Measurements from ENCODE around the gene CANT1.
A peak's percentile ranks its signal among the peaks of the same experiment; 100 is the strongest.

Gene CANT1

DNA sequence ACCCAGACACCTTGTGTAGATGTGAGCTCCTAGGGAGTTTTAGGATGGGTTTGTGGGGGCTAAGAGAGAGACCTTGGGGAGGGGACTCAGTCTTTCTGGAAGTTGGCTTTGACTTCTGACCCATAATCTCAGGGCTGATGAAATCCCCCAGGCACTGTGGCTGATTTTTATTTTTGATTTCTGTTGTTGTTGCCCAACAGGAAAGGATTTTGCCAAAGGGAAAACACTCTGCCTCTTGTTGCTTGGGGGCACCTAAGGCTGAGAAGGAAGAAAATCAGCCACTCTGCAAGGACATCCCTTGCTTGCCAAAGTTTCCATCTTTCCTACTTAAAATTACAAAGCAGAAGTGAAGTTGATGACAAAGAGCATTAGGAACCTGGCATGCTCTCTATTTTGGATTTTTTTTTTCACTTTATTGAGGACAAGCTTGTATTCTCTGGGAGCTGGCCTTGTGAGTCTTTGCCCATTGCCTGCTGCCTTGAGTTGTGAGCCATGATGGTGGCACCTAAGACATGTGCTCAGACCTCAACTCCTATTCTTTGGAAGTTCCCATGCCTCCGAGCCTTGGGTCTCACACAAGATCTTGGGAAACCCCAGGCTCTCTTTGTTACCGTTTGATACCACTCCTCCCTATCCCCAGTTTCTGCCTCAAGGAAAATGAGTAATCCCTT is 11.2 kb upstream of the CANT1 start:
- no peak overlapping the region for H3K27ac ChIP-seq
- TF ChIP-seq ZFX (IDR thresholded peaks at IDR 0.05; ENCODE audit: borderline replicate concordance), result no peak
- TF ChIP-seq, protein P1, sequence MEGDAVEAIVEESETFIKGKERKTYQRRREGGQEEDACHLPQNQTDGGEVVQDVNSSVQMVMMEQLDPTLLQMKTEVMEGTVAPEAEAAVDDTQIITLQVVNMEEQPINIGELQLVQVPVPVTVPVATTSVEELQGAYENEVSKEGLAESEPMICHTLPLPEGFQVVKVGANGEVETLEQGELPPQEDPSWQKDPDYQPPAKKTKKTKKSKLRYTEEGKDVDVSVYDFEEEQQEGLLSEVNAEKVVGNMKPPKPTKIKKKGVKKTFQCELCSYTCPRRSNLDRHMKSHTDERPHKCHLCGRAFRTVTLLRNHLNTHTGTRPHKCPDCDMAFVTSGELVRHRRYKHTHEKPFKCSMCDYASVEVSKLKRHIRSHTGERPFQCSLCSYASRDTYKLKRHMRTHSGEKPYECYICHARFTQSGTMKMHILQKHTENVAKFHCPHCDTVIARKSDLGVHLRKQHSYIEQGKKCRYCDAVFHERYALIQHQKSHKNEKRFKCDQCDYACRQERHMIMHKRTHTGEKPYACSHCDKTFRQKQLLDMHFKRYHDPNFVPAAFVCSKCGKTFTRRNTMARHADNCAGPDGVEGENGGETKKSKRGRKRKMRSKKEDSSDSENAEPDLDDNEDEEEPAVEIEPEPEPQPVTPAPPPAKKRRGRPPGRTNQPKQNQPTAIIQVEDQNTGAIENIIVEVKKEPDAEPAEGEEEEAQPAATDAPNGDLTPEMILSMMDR (IDR thresholded peaks at IDR 0.05), result no peak

DNA sequence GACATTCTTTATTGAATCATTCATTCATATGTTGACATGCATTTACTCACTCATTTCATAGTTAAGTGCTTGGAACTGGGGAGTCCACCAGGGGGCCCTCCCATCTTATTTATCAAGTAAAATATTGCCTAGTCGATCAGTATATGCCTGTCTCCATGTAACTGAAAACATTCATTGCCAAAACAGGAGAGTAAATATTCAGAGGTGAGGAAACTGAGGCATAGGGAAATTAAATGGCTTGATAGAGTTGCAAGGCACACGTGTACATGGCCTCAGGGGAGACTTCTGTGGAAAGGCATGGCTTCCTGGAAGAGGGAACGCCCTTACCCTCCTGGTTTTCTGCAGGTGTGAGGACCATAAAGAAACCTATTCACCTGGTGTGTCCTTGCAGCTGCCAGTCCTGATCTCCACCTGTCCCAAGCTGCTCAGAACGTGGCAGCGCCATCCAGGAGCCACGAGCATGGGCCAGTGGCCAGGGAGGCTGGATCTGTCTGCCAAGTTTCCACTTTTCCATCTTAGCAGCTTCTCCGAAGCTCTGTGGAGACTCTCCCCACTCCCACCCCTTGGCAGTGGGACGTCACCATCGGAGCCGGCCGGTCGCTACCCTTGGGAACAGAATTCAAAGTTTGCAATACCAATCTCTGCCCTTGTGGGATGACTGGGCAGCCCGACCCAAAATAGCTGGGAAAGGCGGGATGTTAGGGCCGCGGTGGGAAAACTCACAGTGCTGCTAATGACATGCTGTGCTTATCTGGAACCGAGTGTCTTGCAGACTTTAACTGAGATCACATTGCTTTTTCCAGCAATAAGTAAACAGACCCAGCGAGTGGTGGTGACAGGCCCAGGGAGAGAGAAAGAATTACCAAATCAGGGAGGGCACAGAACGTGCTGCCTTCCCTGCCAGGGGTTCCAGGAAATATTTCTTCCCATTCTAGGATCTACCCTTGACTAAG is 10.3 kb upstream of the CANT1 start:
- TF ChIP-seq ZFX (IDR thresholded peaks at IDR 0.05; ENCODE audit: borderline replicate concordance), result no peak
- TF ChIP-seq, protein P1 (IDR thresholded peaks at IDR 0.05), result peak; percentile 51
- H3K27ac ChIP-seq, result no peak overlapping the region

DNA sequence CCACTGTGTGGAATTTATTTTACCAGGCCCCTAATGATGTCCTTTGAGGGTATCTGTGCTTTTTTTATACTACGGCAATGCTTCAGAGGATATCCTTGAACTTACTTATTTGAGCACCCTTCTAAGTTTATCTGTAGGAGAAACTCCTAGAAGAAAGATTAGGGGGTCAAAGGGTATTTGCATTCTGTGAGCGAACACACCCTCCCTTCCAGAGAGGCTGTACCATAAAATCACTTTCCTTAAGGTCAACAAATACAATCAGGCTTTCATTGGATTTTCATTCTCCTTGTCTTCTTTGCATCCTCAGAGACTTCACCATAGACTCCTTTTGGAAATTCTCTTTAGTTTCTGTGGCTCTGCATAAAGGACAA is 9.7 kb upstream of the CANT1 start:
- TF ChIP-seq ZFX (IDR thresholded peaks at IDR 0.05; ENCODE audit: borderline replicate concordance), result no peak
- TF ChIP-seq, protein P1 (IDR thresholded peaks at IDR 0.05), result no peak

DNA sequence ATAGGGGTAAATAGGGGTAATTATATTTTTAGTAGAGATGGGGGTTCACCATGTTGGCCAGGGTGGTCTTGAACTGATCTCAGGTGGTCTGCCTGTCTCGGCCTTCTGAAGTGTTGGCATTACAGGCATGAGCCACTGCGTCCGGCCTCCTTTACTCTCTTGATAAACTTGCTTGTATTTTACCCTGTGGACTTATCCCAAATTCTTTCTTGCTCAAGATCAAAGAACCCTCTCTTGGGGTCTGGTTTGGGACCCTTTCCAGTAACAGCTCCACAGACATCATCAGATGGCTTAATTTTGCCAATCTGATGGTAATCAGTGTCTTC is 8.8 kb upstream of the CANT1 start:
- H3K27ac ChIP-seq, result no peak overlapping the region

More for the DNA sequence above, 9.7 kb upstream of the CANT1 start:
- H3K27ac ChIP-seq, result no peak overlapping the region

DNA sequence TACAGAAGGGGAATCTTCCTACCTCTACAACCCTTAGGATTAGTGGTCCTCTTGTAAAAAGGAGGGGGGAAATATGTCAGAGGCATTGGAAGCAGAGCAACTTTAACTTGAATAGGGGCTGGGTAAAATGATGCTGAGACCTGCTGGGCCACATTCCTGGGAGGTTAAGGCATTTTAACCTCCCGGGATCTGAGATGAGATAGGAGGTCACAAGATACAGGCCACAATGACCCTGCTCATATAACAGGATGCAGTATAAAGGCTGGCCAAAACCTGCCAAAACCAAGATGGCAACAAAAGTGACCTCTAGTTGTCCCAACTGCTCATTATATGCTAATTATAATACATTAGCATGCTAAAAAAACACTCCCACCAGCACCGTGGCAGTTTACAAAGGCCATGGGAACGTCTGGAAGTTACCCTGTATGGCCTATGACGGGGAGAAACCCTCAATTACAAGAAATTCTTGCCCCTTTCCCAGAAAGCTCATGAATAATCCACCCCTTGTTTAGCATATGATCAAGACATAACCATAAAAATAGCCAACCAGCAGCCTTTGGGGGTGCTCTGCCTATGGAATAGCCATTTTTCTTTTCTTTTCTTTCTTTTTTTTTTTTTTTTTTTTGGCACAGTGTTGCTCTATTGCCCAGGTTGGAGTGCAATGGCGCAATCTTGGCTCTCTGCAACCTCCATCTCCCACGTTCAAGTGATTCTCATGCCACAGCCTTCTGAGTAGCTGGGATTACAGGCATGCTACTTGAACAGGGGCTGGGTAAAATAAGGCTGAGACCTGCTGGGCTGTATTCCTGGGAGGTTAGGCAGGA is 8.2 kb upstream of the CANT1 start:
- no peak for TF ChIP-seq ZFX (IDR thresholded peaks at IDR 0.05; ENCODE audit: borderline replicate concordance)
- no peak overlapping the region for H3K27ac ChIP-seq

More for the DNA sequence above, 8.8 kb upstream of the CANT1 start:
- TF ChIP-seq, protein P1 (IDR thresholded peaks at IDR 0.05), result no peak
- no peak for TF ChIP-seq ZFX (IDR thresholded peaks at IDR 0.05; ENCODE audit: borderline replicate concordance)

DNA sequence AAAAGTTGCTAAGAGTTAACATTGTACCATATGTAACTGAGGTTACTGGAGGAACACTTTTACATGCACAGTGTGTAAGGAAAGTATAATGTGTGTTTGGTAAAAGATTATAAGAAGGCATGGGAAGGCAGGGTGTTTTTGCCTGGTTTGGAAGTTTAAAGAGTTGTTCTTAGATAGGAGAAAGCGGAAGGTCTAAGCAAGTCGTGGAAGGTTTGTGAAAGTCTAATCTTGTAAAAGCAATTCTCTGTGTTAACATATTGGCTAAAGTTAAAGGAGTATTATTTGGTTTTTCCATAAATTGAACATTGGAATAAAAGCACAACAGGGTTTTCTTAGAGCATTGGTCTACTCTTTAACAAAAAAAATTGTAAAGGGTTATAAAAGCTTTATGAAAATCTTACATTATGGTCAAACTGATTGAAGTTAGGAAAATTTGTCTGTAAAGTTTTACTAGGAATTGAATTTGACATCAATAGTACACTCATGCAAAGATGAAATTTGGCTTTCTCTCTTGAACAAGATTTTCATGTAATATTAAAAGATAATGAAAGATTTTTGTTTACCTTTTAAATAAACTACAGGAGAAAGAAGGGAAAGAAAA is 4.7 kb upstream of the CANT1 start:
- TF ChIP-seq, protein P1 (IDR thresholded peaks at IDR 0.05), result no peak
- no peak for TF ChIP-seq ZFX (IDR thresholded peaks at IDR 0.05; ENCODE audit: borderline replicate concordance)
- no peak overlapping the region for H3K27ac ChIP-seq

DNA sequence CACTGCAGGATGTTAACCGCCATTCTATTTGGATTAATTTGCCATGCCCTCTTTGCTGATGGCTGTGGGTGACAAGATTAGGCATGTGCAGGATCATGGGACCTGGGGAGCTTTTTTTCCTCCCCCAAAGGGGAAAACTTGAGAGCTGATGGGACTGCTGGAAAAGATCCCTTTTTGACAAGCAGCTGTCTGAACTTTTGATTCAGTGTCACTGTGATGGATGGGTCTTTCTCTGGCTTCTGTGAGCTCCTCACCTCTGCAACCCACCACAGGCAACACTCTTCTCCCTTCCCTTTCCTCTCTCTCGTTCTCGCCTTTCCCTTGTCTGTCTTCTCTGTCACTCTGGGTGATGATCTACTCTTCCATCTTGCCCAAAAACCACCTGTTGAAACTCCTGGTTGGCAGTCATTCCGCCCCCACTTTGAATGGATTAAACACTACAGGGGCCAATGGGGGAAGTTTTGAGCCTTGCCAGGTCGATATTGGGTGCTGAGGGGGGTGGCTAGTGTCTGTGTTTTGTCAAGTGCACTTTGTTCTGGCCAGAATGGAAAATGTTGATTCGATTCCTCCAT is 3.1 kb upstream of the CANT1 start:
- TF ChIP-seq, protein P1 (IDR thresholded peaks at IDR 0.05), result no peak
- no peak for TF ChIP-seq ZFX (IDR thresholded peaks at IDR 0.05; ENCODE audit: borderline replicate concordance)
- H3K27ac ChIP-seq, result no peak overlapping the region

Data from 22Rv1 (cell line).